Mesenchymal stem cell (in vitro differentiated cells and primary cell): ENCODE measurements around the gene ZNF625.

Experiments
- DNase-seq: peaks from one replicate; pipeline ENCODE4 v3.0.0-alpha.2; 2013
- H2AFZ ChIP-seq: one replicate; pipeline ENCODE4 v1.6.1; 2013; ENCODE audit warnings: low read depth, mild to moderate bottlenecking, control low read depth, inconsistent platforms, low read length, moderate library complexity
- H2AK5ac ChIP-seq: 2 replicates; pipeline ENCODE4 v1.6.1; 2013; ENCODE audit warnings: low read length, moderate library complexity, mild to moderate bottlenecking, inconsistent platforms; ENCODE audit not compliant: severe bottlenecking
- H2BK120ac ChIP-seq: one replicate; pipeline ENCODE4 v1.6.1; 2013; ENCODE audit warnings: low read depth, mild to moderate bottlenecking, inconsistent platforms, low read length, moderate library complexity
- H2BK12ac ChIP-seq, 2 experiments: one replicate each; pipeline ENCODE4 v1.6.1; 2013; ENCODE audit warnings: inconsistent platforms in 2 of 2, low read length in 2 of 2, mild to moderate bottlenecking in 2 of 2, moderate library complexity in 2 of 2, control low read depth in 1 of 2
- H2BK15ac ChIP-seq: one replicate; pipeline ENCODE4 v1.6.1; 2013; ENCODE audit warnings: mild to moderate bottlenecking, low read depth, inconsistent platforms; ENCODE audit not compliant: poor library complexity, severe bottlenecking
- H2BK5ac ChIP-seq: 2 replicates; pipeline ENCODE4 v1.6.1; 2013; ENCODE audit warnings: low read depth, mild to moderate bottlenecking, low read length, control low read depth, inconsistent platforms; ENCODE audit not compliant: poor library complexity, severe bottlenecking
- H3K14ac ChIP-seq, 2 experiments: one replicate each; pipeline ENCODE4 v1.6.1; 2013; ENCODE audit warnings: inconsistent platforms in 2 of 2, low read length in 2 of 2, control low read depth in 1 of 2, mild to moderate bottlenecking in 1 of 2, moderate library complexity in 1 of 2
- H3K18ac ChIP-seq, 2 experiments: one replicate each; pipeline ENCODE4 v1.6.1; 2013; ENCODE audit warnings: inconsistent platforms in 2 of 2, low read length in 2 of 2, control low read depth in 1 of 2, low read depth in 1 of 2, mild to moderate bottlenecking in 1 of 2
- H3K23ac ChIP-seq, 2 experiments: one replicate each; pipeline ENCODE4 v1.6.1; 2013; ENCODE audit warnings: inconsistent platforms in 2 of 2, low read length in 2 of 2, mild to moderate bottlenecking in 2 of 2, moderate library complexity in 2 of 2, control low read depth in 1 of 2
- H3K27ac ChIP-seq: 2 replicates; pipeline ENCODE4 v1.5.1; 2013; ENCODE audit warnings: mild to moderate bottlenecking, moderate library complexity, low read length, control low read depth, inconsistent platforms; ENCODE audit not compliant: poor library complexity, severe bottlenecking
- H3K27me3 ChIP-seq, 2 experiments: 2 replicates each; pipeline versions ENCODE4 v1.6.1 to v1.7.0; 2013; ENCODE audit warnings: low read length in 2 of 2, mild to moderate bottlenecking in 2 of 2, moderate library complexity in 2 of 2, control low read depth in 1 of 2, inconsistent platforms in 1 of 2; ENCODE audit not compliant: control insufficient read depth in 1 of 2, insufficient read depth in 1 of 2
- H3K36me3 ChIP-seq, 2 experiments: 2 replicates each; pipeline versions ENCODE4 v1.6.1 to v1.7.0; 2013; ENCODE audit warnings: low read length in 2 of 2, control low read depth in 1 of 2, inconsistent platforms in 1 of 2, low read depth in 1 of 2, mild to moderate bottlenecking in 1 of 2; ENCODE audit not compliant: insufficient read depth in 2 of 2, control insufficient read depth in 1 of 2
- H3K4ac ChIP-seq, 2 experiments: one replicate each; pipeline ENCODE4 v1.6.1; 2013; ENCODE audit warnings: inconsistent platforms in 2 of 2, low read length in 2 of 2, mild to moderate bottlenecking in 2 of 2, moderate library complexity in 2 of 2, control low read depth in 1 of 2, low read depth in 1 of 2
- H3K4me1 ChIP-seq: 2 replicates; pipeline ENCODE4 v1.6.1; 2013; ENCODE audit warnings: low read depth, low read length, control low read depth; ENCODE audit not compliant: control insufficient read depth, insufficient read depth
- H3K4me2 ChIP-seq: 2 replicates; pipeline ENCODE4 v1.6.1; 2013; ENCODE audit warnings: low read length, mild to moderate bottlenecking, inconsistent platforms; ENCODE audit not compliant: poor library complexity, severe bottlenecking
- H3K4me3 ChIP-seq, 2 experiments: 2 replicates each; pipeline versions ENCODE4 v1.5.1 to v1.7.0; 2013; ENCODE audit warnings: low read length in 2 of 2, mild to moderate bottlenecking in 2 of 2, control low read depth in 1 of 2, low read depth in 1 of 2; ENCODE audit not compliant: insufficient read depth in 1 of 2
- H3K79me1 ChIP-seq: replicated peaks from 2 replicates; pipeline ENCODE4 v1.6.1; 2013; ENCODE audit warnings: mild to moderate bottlenecking, control low read depth, low read length, inconsistent platforms; ENCODE audit not compliant: poor library complexity, severe bottlenecking
- H3K9ac ChIP-seq: 2 replicates; pipeline ENCODE4 v1.7.0; 2013; ENCODE audit warnings: mild to moderate bottlenecking, low read length, moderate library complexity
- H3K9me3 ChIP-seq: 2 replicates; pipeline ENCODE4 v1.7.0; 2013; ENCODE audit warnings: mild to moderate bottlenecking, low read length; ENCODE audit not compliant: control insufficient read depth
- H4K8ac ChIP-seq: one replicate; pipeline ENCODE4 v1.6.1; 2013; ENCODE audit warnings: inconsistent platforms, mild to moderate bottlenecking, low read length, moderate library complexity
- H4K91ac ChIP-seq: one replicate; pipeline ENCODE4 v1.6.1; 2013; ENCODE audit warnings: mild to moderate bottlenecking, low read length, inconsistent platforms
- WGBS: methylation state at CpG from one replicate; pipeline ENCODE4 v1.1.7; 2013; ENCODE audit warnings: mixed read lengths; 5-methylcytosine and 5-hydroxymethylcytosine counted together

The ZNF625 gene

GRCh38 chr19:12166626-12167025 lies 10.1 kb upstream of the ZNF625 start:
- Histone ChIP-seq H2AK5ac (no peak overlapping the region), H3K36me3 (peaks cover 30 to 33% of the 10 kb centered on the region in 2 experiments), H2BK12ac (no peak overlapping the region), H4K8ac (no peak overlapping the region), H3K9me3 (peaks cover 14% of the 10 kb centered on the region), H3K27ac (no peak overlapping the region), H3K9ac (no peak overlapping the region), H2BK5ac (no peak overlapping the region), H3K4me1 (no peaks in the 10 kb centered on the region), H3K27me3 (no peaks in the 10 kb centered on the region), H2BK120ac (no peak overlapping the region), H2AFZ (no peak overlapping the region), H3K23ac (no peak overlapping the region), H3K79me1 (peaks cover 31% of the 10 kb centered on the region), H2BK15ac (no peak overlapping the region), H4K91ac (no peak overlapping the region), H3K14ac (no peak overlapping the region), H3K18ac (no peak overlapping the region), H3K4me2 (no peak overlapping the region), H3K4me3 (no peak overlapping the region), H3K4ac (no peak overlapping the region)
- DNase-seq, result peak; percentile 48
- WGBS, result 100% methylated on average over 1 of the region's 1 CpG

GRCh38 chr19:12163826-12164225 lies 7.3 kb upstream of the ZNF625 start:
- DNase-seq, result peak; percentile 55
- peaks cover 18% of the 10 kb centered on the region for H3K79me1 ChIP-seq
- H4K8ac ChIP-seq, result no peak overlapping the region
- H3K14ac ChIP-seq, result no peak overlapping the region
- no peak overlapping the region for H2BK12ac ChIP-seq
- H3K9ac ChIP-seq, result peak overlapping the region; percentile 97
- no peak overlapping the region for H2BK120ac ChIP-seq
- H3K27ac ChIP-seq, result peak overlapping the region; percentile 57
- no peaks in the 10 kb centered on the region for H3K4me1 ChIP-seq
- 42% methylated on average over 2 of the region's 2 CpGs for WGBS
- H3K18ac ChIP-seq, result no peak overlapping the region
- H3K27me3 ChIP-seq, result no peaks in the 10 kb centered on the region
- no peak overlapping the region for H2BK15ac ChIP-seq
- H3K4me3 ChIP-seq, result peak overlapping the region in 1 of 2 experiments; percentile 93
- H3K23ac ChIP-seq, result no peak overlapping the region
- H3K9me3 ChIP-seq, result peaks cover 6% of the 10 kb centered on the region
- no peak overlapping the region for H2BK5ac ChIP-seq
- H3K4me2 ChIP-seq, result peak overlapping the region; percentile 73
- no peak overlapping the region for H2AFZ ChIP-seq
- no peak overlapping the region for H4K91ac ChIP-seq
- H3K4ac ChIP-seq, result no peak overlapping the region
- peaks cover 12 to 15% of the 10 kb centered on the region in 2 experiments for H3K36me3 ChIP-seq
- H2AK5ac ChIP-seq, result no peak overlapping the region

- Histone ChIP-seq H2AK5ac (no peak within 1 kb of the TSS), H3K18ac (peak within 1 kb of the TSS; percentile 87 to 94), H3K4ac (peak within 1 kb of the TSS in 1 of 2 experiments; percentile 93), H3K79me1 (peaks cover 13% of the 10 kb centered on the region), H3K14ac (peak within 1 kb of the TSS in 1 of 2 experiments; percentile 60), H2AFZ (peak within 1 kb of the TSS; percentile 99), H2BK120ac (no peak within 1 kb of the TSS), H3K9ac (peak within 1 kb of the TSS; percentile 97), H3K4me1 (no peaks in the 10 kb centered on the region), H3K4me3 (peak within 1 kb of the TSS; percentile 89 to 93), H3K36me3 (peaks cover 6 to 13% of the 10 kb centered on the region in 2 experiments), H2BK5ac (peak within 1 kb of the TSS; percentile 66), H4K91ac (peak within 1 kb of the TSS; percentile 22), H2BK12ac (no peak within 1 kb of the TSS), H3K27me3 (no peaks in the 10 kb centered on the region), H3K27ac (peak within 1 kb of the TSS; percentile 95), H3K4me2 (peak within 1 kb of the TSS; percentile 73), H3K23ac (no peak within 1 kb of the TSS), H2BK15ac (no peak within 1 kb of the TSS), H4K8ac (peak within 1 kb of the TSS; percentile 87), H3K9me3 (no peaks in the 10 kb centered on the region)
- under 1% methylated on average over 47 of the region's 57 CpGs for WGBS
- DNase-seq, result peak; percentile 97
These were observed 6.6 kb upstream of the ZNF625 start, which contains the start of gene ZNF136 for GRCh38 chr19:12162882-12163806. TSS of gene ZNF136 (plus strand) at chr19:12163096. CDS start at chr19:12163204, 108 bp downstream.

GRCh38 chr19:12162513-12162881 lies 6.0 kb upstream of the ZNF625 start:
- Histone ChIP-seq H3K36me3 (peaks cover 3 to 13% of the 10 kb centered on the region in 2 experiments), H3K9ac (peak overlapping the region; percentile 97), H3K18ac (peak overlapping the region in 1 of 2 experiments; percentile 37), H3K79me1 (peaks cover 13% of the 10 kb centered on the region), H3K4me1 (no peaks in the 10 kb centered on the region), H3K27me3 (no peaks in the 10 kb centered on the region), H2AFZ (peak overlapping the region; percentile 99), H3K14ac (no peak overlapping the region), H4K91ac (no peak overlapping the region), H2BK5ac (no peak overlapping the region), H3K4me2 (peak overlapping the region; percentile 73), H3K27ac (no peak overlapping the region), H2AK5ac (no peak overlapping the region), H4K8ac (peak overlapping the region; percentile 87), H2BK12ac (no peak overlapping the region), H3K4ac (no peak overlapping the region), H2BK15ac (no peak overlapping the region), H2BK120ac (no peak overlapping the region), H3K23ac (no peak overlapping the region), H3K9me3 (no peaks in the 10 kb centered on the region), H3K4me3 (peak overlapping the region; percentile 48 to 93)
- no peak for DNase-seq
- 39% methylated on average over 8 of the region's 8 CpGs for WGBS
